ENCODE data around the gene TXLNG. TPM values are rescaled to one million over a fixed set of nuclear protein-coding genes. Genes with fewer than 3 reads are reported as not detected.
"Not testable (repeated sequence)": the region's sequence is repeated elsewhere in the genome, so short reads cannot be mapped to it uniquely, and the experiment has no call there.

TXLNG gene
- total RNA-seq, 2 donors from 2014 or later, result 11.1 to 19.9 TPM

GRCh38 chrX:16855363-16856075 is 69.3 kb downstream of the TXLNG start:
- DNase-seq (ENCODE audit: low spot score), result no peak
- no peak for ATAC-seq (ENCODE audit: insufficient number of reproducible peaks, low FRiP score, low read depth)
- H3K27me3 ChIP-seq (replicated peaks; ENCODE audit: insufficient read depth), result no peaks in the 10 kb centered on the region
- no peak overlapping the region for H3K4me3 ChIP-seq
- no peaks in the 10 kb centered on the region for H3K9me3 ChIP-seq
- no peaks in the 10 kb centered on the region for H3K4me1 ChIP-seq (ENCODE audit: control insufficient read depth in 1 of 2, low read depth in 2 of 2)
- peaks cover 9% of the 10 kb centered on the region for H3K36me3 ChIP-seq
- TF ChIP-seq, protein P1, sequence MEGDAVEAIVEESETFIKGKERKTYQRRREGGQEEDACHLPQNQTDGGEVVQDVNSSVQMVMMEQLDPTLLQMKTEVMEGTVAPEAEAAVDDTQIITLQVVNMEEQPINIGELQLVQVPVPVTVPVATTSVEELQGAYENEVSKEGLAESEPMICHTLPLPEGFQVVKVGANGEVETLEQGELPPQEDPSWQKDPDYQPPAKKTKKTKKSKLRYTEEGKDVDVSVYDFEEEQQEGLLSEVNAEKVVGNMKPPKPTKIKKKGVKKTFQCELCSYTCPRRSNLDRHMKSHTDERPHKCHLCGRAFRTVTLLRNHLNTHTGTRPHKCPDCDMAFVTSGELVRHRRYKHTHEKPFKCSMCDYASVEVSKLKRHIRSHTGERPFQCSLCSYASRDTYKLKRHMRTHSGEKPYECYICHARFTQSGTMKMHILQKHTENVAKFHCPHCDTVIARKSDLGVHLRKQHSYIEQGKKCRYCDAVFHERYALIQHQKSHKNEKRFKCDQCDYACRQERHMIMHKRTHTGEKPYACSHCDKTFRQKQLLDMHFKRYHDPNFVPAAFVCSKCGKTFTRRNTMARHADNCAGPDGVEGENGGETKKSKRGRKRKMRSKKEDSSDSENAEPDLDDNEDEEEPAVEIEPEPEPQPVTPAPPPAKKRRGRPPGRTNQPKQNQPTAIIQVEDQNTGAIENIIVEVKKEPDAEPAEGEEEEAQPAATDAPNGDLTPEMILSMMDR (IDR thresholded peaks at IDR 0.05), result no peak
- no peak overlapping the region for H3K27ac ChIP-seq

DNA sequence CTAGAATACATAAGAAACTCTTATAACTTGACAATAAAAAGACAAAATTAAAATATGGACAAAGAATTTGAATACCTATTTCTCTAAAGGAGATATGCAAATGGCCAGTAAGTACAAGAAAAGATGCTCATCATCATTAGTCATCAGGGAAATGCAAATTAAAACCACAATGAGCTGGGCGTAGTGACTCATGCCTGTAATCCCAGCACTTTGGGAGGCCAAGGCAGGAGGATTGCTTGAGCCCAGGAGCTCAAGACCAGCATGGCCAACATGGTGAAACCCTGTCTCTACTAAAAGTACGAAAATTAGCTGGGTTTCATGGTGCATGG is 69.8 kb downstream of the TXLNG start:
- H3K27ac ChIP-seq; H3K36me3 ChIP-seq; H3K4me1 ChIP-seq (ENCODE audit: control insufficient read depth in 1 of 2, low read depth in 2 of 2); H3K27me3 ChIP-seq (replicated peaks; ENCODE audit: insufficient read depth); ATAC-seq (ENCODE audit: insufficient number of reproducible peaks, low FRiP score, low read depth); DNase-seq (ENCODE audit: low spot score); H3K4me3 ChIP-seq; H3K9me3 ChIP-seq: not testable (repeated sequence)

- Histone ChIP-seq H3K36me3 (peaks cover 9% of the 10 kb centered on the region), H3K27ac (no peak overlapping the region), H3K4me3 (no peak overlapping the region), H3K27me3 (replicated peaks; ENCODE audit: insufficient read depth) (no peaks in the 10 kb centered on the region), H3K4me1 (ENCODE audit: control insufficient read depth in 1 of 2, low read depth in 2 of 2) (no peaks in the 10 kb centered on the region), H3K9me3 (no peaks in the 10 kb centered on the region)
- ATAC-seq (ENCODE audit: insufficient number of reproducible peaks, low FRiP score, low read depth), result no peak
- DNase-seq (ENCODE audit: low spot score), result no peak
- TF ChIP-seq, protein P1 (IDR thresholded peaks at IDR 0.05), result no peak
Observed at GRCh38 chrX:16856744-16857143, 70.5 kb downstream of the TXLNG start.

DNA sequence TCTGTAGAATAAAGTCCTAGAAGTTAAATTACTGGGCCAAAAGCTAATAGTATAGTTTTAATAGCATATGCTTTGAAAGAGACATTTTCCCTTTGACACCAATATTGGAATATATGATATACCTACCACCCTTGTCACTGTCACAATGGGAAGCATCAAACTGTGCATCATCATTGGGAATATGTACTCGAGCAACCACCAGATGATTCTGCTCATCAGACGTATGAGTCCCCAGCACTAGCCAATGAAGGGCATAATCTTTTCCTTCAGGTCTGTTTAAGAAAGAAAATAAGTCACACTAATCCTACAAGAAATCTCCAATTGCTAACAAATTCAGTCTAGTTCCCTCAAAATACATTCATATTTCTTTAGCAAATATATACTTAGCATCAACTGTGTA is 76.6 kb downstream of the TXLNG start:
- Histone ChIP-seq H3K9me3 (no peaks in the 10 kb centered on the region), H3K27ac (no peak overlapping the region), H3K4me1 (ENCODE audit: control insufficient read depth in 1 of 2, low read depth in 2 of 2) (peaks cover 0 to 8% of the 10 kb centered on the region in 2 donors), H3K36me3 (peaks cover 2% of the 10 kb centered on the region), H3K27me3 (replicated peaks; ENCODE audit: insufficient read depth) (no peaks in the 10 kb centered on the region), H3K4me3 (no peak overlapping the region)
- TF ChIP-seq, protein P1 (IDR thresholded peaks at IDR 0.05), result no peak
- no peak for ATAC-seq (ENCODE audit: insufficient number of reproducible peaks, low FRiP score, low read depth)
- DNase-seq (ENCODE audit: low spot score), result no peak

- no peak overlapping the region for H3K4me3 ChIP-seq
- ATAC-seq (ENCODE audit: insufficient number of reproducible peaks, low FRiP score, low read depth) (no peak), DNase-seq (ENCODE audit: low spot score) (no peak)
- H3K36me3 ChIP-seq, result no peaks in the 10 kb centered on the region
- H3K27ac ChIP-seq, result no peak overlapping the region
- H3K27me3 ChIP-seq (replicated peaks; ENCODE audit: insufficient read depth), result no peaks in the 10 kb centered on the region
- TF ChIP-seq, protein P1 (IDR thresholded peaks at IDR 0.05), result no peak
- no peaks in the 10 kb centered on the region for H3K9me3 ChIP-seq
- H3K4me1 ChIP-seq (ENCODE audit: control insufficient read depth in 1 of 2, low read depth in 2 of 2), result peaks cover 0 to 8% of the 10 kb centered on the region in 2 donors
Observed at GRCh38 chrX:16867947-16868346, 81.7 kb downstream of the TXLNG start.

DNA sequence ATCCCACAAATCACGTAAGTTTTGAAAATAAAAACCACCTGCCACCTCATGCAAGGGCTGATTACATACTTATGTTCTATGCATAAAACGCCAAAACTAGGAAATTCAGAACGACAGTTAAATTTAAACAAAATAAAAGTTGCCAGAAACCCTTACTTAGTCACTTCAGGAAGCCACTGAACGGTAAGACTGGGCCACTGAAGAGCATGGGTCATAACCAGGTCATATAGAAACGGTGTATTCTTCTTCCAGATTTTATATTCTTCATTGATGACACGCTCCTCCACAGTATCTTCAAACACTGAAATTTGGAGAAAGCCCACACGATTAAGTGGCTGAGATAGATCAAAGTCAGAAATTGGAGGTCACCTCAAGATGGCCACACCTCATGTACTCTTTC is 82.7 kb downstream of the TXLNG start:
- Histone ChIP-seq H3K4me1 (ENCODE audit: control insufficient read depth in 1 of 2, low read depth in 2 of 2) (peaks cover 0 to 8% of the 10 kb centered on the region in 2 donors), H3K27ac (peak overlapping the region in 1 of 2 donors; percentile 64), H3K9me3 (no peaks in the 10 kb centered on the region), H3K36me3 (no peaks in the 10 kb centered on the region), H3K27me3 (replicated peaks; ENCODE audit: insufficient read depth) (no peaks in the 10 kb centered on the region), H3K4me3 (peak overlapping the region; percentile 78)
- ATAC-seq (ENCODE audit: insufficient number of reproducible peaks, low FRiP score, low read depth) (no peak), DNase-seq (ENCODE audit: low spot score) (no peak)
- TF ChIP-seq, protein P1 (IDR thresholded peaks at IDR 0.05), result no peak

All from thoracic aorta (tissue), 2 donors.